GM12872 (cell line): ENCODE data around the gene FNDC11.
A peak's percentile ranks its signal among the peaks of the same experiment; 100 is the strongest.

Source experiments
- CTCF ChIP-seq: IDR thresholded peaks from 3 replicates; pipeline ENCODE4 v1.5.1; 2011; ENCODE audit warnings: low read depth, mild to moderate bottlenecking, low read length, moderate library complexity; ENCODE audit not compliant: insufficient read depth

FNDC11 gene

DNA sequence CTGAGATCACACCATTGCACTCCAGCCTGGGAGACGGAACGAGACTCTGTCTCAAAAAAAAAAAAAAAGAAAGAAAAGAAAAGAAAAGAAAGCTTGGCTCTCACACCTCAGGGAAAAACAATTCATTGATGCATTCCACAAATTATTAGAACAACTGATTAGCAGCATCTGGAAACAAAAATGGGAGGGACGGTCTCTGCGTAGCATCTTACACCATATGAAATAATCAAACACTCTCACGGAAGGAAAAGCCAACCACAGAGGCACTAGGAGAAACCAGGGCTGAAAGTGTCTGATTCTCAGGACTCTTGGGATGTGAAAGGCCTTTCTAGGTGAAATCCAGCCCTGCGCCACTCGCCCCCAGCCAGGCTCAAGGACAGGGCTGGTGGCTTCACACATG lies 22.4 kb downstream of the FNDC11 start:
- no peak for TF ChIP-seq CTCF

GRCh38 chr20:63577317-63577894 lies 23.4 kb downstream of the FNDC11 start:
- TF ChIP-seq CTCF: no peak

- TF ChIP-seq CTCF: peak; percentile 34; the same call in 2 of the 3 replicates
Observed at GRCh38 chr20:63578224-63579016, 24.5 kb downstream of the FNDC11 start.

- no peak for TF ChIP-seq CTCF
Observed at GRCh38 chr20:63579017-63579694, 25.2 kb downstream of the FNDC11 start.

GRCh38 chr20:63580796-63581461 lies 27.0 kb downstream of the FNDC11 start:
- TF ChIP-seq CTCF: peak; percentile 73

DNA sequence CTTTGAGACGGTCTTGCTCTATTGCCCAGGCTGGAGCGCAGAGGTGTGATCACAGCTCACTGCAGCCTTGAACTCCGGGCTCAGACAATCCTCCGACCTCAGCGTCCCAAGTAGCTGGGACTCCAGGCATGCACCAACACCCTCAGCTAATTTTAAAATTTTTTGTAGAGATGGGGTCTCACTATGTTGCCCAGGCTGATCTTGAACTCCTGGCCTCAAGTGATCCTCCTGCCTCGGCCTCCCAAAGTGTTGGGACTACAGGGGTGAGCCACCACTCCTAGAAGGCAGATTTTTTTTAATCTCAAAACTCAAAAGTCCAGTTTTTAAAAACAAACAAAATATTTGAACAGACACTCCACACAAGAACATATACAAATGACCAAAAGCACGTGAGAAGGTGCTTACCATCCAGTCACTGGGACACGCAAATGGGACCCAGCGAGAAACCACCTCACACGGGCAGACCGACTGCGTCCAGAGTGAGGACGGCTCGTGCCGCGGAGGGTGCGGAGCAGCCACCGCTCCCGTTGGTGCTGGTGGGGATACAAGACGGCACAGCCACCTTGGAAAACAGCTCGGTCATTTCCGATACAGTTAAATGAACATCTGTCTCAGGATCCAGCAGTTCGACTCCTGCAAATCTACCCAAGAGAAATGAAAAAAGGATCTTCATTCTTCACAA lies 28.6 kb downstream of the FNDC11 start:
- TF ChIP-seq CTCF: no peak
